Left hindlimb (tissue), 1 donor: ENCODE results near the gene IER5L.
"Not testable (repeated sequence)": the region's sequence is repeated elsewhere in the genome, so short reads cannot be mapped to it uniquely, and the experiment has no call there.

ENCODE experiments used
- DNase-seq: peaks from one replicate; pipeline ENCODE4 v3.0.0-alpha.2; 2018

IER5L gene

GRCh38 chr9:129138144-129138462, 40.0 kb downstream of the IER5L start:
- DNase-seq = no peak

- DNase-seq = no peak
Observed at GRCh38 chr9:129137292-129138143, 40.5 kb downstream of the IER5L start.

- DNase-seq = no peak
Observed at GRCh38 chr9:129136446-129137035, 41.5 kb downstream of the IER5L start.

- no peak for DNase-seq
Observed at GRCh38 chr9:129135476-129135875, 42.6 kb downstream of the IER5L start.

GRCh38 chr9:129133082-129133481, 45.0 kb downstream of the IER5L start:
- DNase-seq = no peak

- DNase-seq = peak; percentile 85
Observed at GRCh38 chr9:129131300-129132145, 46.5 kb downstream of the IER5L start.

- DNase-seq = no peak
Observed at GRCh38 chr9:129130791-129131190, 47.3 kb downstream of the IER5L start.

GRCh38 chr9:129130271-129130670, 47.8 kb downstream of the IER5L start:
- DNase-seq = not testable (repeated sequence)

GRCh38 chr9:129128689-129129088, 49.4 kb downstream of the IER5L start:
- no peak for DNase-seq

- DNase-seq = no peak
Observed at GRCh38 chr9:129126749-129127618, 51.1 kb downstream of the IER5L start.
